Colon (tissue), 2 donors: ENCODE results near the gene DOCK1.
"Not testable (repeated sequence)": the region's sequence is repeated elsewhere in the genome, so short reads cannot be mapped to it uniquely, and the experiment has no call there.

ENCODE experiments used
- FAIRE-seq: peaks from 2 replicates; lab custom pipeline; 2012; peaks lifted over from hg19 to GRCh38; lab: Jason Lieb, UNC
- donor health status: control.
- donor health status: control.

DOCK1 gene

DNA sequence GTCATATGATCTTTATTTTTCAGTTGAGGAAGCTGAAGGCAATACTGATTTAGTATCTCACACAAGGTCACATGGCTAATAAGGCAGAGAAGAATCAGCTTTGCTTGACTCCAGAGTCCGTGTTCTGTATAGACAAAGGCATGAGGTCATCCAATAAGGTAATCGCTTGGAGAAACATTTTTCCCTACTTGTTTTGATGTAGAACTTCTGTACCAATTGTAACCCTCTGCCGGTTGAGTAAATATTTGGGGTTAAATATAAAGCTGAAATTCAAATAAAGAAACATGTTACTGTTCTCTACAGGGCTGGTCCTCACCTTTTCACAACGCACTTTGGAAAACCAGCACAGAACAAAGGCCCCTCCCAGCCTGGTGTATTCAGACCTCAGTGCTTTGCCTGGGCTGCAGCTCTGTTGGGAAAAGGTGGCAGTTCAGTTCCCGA, 374.1 kb downstream of the DOCK1 start:
- no peak for FAIRE-seq

DNA sequence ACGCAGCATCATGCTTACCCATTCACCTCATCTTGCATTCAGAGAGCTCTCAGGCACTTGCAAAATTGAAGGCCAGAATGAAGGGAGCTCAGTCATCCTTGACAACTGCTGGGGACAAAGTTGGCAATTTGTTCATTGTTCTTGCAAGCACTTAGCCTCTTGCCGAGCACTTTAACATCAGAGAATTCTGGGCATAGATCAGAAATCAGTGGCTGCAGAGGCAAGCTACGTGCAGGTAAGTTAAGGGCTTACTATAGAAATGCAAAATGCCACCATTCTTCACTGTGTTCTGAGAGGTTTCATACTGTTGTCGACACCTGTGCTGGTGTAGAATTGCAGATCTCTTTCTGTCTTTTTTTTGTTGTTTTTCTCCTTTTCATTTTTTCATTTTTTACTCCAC, 375.2 kb downstream of the DOCK1 start:
- no peak for FAIRE-seq

DNA sequence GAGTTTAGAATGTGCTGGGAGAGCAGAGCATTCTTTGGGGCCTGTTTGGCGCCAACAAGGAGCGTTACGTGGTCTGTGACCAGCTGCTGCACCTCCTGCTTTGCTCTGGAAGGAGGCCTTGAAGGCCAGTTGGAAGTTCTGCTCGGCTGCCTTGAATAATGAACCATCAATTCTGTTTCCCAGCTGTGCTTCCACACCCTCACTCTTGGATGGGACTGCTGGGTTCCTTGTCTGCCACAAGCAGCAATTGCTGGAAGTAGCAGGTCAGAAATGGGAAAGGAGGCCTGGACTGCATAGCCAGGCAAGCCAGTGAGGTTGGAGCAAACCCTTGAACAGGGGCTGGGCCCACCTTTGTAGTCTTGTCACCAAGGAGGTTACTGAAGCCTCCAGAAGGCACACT, 377.8 kb downstream of the DOCK1 start:
- no peak for FAIRE-seq

DNA sequence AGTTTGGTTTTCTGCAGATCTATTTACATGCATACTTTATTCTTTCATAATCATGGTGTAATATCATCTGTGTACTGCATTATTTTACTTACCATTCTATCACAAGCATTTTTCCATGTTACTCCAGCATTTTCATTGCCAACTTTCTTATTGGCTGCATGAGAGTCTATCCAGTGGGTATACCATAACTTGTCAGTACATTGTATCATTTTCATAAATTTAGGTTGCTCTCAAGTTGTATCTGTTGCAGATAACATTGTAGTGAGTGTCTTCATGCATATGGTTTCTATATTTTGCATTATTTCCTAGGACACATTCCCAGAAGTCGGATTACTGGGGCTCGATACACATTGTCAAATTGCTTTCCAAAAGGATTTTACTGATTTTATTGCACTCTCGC, 378.3 kb downstream of the DOCK1 start:
- no peak for FAIRE-seq

DNA sequence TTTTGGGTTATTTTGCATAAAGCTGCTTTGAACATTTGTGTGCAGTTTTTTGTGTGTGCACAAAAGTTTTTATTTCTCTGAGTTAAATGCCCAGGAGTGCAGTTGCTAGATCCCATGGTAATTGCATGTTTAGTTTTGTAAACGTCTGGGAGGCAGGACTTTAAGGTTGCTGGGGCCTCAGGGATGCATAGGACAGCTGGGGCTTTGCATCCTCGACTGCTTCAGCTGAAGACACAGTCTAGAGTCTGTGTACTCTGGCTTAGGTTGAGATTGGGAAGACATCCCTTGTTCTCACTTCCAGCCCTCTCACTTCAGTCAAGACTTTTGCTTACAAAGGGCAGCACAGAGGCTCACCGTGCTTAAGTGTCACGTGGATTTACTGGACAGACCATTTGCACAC, 385.6 kb downstream of the DOCK1 start:
- no peak for FAIRE-seq

DNA sequence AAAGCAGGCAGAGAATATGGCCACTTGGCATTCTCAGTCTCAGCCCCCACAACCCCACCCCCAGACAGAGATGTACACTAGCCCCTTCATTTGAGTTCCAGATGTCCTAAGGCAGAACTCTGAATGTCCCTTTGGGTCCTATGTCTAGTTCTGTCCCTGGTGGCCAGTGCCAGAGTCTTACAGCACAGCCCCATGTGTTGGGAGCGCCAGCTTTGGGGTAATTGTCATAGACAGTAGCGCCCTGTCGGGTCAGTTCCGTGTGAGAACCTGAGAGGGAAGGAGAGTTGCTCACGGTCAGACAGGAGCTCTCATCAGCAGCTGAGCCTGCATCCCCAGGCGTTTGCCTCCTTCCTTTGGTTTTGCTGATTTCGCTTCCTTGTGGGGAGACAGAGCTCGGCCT, 386.1 kb downstream of the DOCK1 start:
- FAIRE-seq: no peak

DNA sequence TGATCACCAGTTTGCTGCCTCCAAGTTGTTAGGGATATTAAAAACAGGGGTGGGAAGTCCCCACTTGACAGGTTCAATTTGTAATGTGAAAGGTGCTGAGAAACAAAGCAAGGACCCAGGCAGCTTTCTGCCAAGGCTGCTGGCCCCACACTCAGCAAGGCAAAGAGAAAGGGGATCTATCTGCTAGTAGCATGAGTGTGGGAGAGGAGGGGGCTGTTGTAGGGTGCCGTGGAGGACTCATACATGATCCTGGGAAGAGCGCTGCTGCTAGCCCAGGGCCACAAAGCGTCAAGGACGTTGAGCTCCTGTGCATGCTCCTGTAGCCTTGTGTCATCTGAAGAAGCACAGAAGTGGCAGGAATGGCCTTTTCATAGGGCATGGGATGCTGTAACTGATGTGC, 387.7 kb downstream of the DOCK1 start:
- FAIRE-seq: no peak

DNA sequence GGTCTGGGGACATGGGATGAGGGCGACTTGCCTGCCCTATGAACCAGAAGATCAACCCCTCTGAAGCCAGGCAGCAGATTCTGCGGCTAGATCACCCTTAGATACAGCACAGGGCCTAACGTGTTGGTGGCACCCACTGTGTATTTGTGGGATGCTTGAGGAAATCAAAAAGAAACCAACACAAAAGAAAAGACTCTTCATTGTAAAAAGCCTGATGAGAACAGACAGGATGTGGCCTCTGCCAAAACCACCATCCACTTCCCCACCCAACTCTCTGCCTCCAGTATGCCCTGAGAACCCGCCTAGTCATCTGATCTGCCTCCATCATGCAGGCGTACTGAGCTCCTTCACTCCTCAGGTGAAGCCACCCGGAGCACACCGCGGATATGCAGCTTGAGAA, 388.4 kb downstream of the DOCK1 start:
- FAIRE-seq: no peak

DNA sequence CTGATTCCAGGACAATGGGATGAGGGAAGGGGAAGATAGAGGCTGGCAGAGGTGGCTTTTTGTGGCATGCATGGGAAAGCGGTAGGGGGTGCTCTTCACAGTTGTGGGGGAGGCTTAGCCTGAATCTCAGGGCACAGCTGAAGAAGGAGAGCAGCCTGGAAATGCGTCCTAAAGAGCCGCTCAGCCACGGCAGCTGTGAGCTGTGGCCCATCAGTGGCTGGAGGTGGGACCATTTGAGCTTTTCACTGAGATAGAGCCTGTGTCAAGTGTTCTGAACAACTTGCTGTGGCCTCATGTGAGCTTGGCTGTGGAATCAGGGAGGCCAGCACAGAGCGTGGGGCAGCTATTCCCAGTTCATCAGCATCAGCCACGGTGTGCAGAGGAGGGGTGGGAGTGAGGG, 391.5 kb downstream of the DOCK1 start:
- no peak for FAIRE-seq

DNA sequence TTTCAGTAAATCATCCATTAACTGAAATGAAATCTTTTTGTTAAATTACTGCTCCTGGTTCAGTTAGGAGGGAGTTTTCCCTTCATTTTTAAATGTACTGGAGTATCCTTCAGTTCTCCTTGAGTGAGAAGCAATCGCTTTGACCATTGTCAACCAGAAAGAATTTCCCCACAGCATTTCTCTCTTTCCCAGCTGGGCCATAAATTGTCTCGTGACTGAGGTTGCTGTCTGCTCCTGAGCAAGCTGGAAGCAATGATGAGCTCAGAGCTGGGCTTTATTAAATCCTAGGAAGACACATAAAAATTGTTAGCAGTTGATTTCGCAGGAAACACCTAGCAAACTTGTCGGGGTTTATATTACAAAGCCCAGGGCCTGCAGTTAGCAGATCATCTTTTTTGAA, 393.2 kb downstream of the DOCK1 start:
- FAIRE-seq: no peak

DNA sequence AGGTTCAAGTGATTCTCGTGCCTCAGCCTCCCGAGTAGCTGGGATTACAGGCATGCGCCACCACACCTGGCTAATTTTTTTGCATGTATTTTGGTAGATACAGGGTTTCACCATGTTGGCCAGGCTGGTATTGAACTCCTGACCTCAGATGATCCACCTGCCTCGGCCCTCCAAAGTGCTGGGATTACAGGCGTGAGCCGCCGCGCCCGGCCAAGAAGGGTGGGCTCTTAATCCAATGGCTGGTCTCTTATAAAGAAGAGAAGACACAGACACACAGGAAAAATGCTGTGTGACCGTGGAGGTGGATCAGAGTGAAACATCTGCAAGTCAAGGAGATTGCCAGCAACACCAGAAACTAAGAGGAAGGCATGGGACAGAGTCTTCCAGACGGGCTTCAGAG, 394.0 kb downstream of the DOCK1 start:
- FAIRE-seq: not testable (repeated sequence)

DNA sequence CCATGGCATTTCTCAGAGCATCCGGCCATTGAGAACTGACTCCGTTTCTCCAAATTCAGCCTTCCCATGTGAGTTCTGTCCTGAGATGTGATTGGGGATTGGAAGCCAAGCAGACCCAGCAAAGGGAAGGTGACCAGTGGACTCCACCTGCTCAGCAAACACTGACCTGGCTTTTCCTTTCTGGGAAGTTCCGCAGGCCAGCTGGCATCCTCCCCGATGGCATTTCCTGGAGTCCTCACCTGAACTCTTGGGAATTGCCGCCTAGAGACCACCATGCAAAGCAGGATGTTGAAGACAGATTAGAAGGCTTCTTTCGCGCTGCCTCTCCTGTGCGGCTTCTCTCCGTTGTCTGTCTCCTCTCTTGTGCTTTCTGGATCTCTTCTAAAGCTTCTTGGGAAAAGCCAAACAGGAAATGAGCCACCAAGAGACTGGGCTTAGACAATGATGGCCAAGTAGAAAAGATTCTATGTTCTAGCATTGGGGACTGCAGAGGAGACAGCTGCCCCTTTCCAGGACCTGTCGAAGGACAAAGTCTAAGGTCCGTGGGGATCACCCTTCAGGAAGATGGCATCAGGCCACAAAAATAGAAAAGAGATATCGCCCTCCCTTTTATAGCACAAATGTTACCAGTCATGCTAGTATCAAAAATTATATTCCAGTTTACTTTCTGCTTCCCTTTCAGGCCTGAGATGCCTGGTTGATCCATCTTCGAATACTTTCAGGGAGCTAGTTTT, 394.9 kb downstream of the DOCK1 start:
- FAIRE-seq: no peak

DNA sequence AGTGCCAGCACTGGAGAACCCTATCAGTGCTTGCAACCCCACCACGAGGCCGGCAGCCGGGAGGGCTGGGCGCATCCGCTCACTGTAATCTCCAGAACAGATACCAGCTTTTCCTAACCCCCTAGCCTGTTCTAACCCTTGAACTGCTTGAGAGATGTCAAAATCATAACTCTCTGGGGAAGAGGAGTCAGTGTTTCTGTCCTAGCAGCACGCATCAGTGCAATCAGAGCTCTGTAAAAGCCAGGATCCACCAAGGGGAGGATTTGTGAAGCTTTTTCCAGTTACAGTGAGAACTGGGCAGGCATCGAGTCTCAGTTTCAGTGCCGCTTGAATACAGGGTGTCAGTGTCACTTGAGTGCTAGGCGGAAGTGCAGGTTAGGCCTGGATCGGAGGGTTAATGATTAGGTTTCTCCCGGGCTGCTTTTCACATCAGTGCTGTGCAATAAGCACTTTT, 395.7 kb downstream of the DOCK1 start:
- FAIRE-seq: no peak

DNA sequence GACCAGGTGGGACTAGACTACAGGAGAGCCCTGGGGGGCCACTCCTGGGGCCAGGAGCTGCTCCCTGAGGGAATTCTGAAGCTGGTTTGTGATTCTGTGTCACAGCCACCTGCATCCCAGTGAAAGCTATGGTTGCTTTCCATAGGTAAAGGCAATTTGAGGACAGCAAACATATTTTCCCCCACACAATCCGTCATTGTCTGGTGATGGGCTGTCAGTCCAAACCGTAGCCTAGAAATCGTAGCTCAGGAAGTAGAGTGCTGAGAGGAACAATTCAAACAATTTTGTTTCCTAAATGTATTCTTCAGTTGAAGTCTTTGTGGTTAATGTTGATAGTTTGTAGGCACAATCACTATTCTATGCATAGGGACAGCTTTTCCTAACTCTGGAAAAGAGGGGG, 397.1 kb downstream of the DOCK1 start:
- no peak for FAIRE-seq

DNA sequence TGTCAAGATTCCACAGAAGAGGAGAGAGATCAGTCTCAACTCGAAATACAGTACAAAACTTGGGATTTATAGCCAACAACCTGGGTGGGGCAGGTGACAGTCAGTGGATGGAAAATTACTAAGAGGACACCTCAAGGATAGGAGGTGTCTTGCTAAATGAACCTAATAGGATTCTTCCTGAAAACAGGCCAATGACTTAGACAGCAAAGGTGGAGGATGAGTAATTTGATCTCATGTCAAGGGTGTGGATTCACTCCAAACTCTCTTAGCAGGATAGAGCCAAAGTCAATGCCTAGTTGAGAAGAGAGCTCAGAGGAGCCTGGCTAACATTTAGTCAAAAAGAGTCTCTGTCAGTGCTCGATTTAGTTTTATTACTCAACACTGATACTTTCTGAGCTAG, 397.9 kb downstream of the DOCK1 start:
- FAIRE-seq: no peak

DNA sequence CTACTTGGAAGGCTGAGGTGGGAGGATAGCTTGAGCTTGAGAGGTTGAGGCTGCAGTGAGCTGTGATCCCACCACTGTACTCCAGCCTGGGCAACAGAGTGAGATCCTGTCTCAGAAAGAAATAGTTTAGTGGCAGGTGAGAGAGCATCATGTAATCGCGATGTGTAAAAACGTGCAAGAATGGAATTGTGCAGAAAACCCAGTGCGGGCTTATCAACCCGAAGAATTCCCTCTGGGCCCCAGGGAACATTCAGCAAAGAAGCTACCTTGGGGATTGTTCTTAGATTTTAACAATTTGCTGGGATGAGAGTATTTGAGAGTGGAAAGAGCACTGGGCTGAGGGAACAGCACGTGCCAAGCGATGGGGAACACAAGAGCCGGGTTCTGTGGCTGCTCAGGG, 398.5 kb downstream of the DOCK1 start:
- FAIRE-seq: no peak

DNA sequence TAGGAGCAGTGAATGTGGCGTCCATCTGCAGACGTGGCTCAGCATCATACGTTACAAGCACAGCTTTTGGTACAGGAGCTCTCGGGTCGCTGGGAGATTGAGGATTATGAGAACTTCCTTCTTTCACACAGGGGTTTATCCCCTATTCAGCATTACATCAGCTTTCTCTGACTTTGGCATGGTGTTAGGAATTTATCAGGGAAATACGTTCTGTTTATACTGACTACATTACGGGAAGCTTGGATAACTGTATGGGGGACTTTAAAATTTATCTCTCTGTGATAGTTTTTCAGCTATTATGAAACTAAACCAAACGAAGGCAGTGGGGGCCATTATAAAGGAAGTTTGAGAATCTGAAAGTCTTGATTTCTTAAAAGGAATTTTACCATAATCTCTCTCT, 401.3 kb downstream of the DOCK1 start:
- FAIRE-seq: no peak

DNA sequence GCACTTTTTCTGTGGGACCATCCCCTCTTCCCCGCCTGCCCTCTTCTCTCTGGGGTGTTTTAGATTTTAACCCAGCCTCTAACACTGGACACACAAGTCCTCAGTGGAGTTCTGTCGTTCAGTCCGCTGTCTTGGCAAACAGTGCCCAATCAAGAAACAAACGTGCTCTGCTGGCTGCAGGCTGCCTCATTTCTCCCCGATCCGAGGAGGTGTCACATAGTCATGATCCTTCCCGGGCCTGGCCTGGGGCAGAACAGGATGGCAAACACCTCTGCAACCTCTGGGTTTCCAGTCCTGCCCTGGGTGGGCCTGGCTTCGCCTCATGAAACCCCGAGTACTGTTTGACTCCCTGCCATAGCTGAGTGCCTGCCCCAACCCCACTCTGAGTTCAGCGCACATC, 402.1 kb downstream of the DOCK1 start:
- no peak for FAIRE-seq

DNA sequence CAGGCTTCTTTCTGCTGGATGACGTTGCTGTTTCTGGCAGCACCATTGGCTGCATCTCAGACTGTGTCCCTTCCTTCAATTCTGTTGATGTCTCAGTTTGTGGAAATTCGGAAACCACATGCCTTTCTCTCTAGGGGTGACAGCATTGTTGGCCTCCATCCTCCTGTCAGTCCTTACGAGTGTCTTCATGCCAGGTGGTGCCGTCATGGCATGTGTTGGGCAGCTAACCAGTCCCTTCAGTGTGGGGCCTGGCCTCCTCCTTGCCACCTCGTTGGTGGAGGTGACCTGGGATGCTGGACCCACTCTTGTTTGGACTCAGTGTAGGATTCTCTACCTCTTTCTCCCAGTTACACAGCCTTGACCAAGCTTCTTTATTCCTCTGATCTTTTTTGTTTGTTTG, 402.8 kb downstream of the DOCK1 start:
- no peak for FAIRE-seq

DNA sequence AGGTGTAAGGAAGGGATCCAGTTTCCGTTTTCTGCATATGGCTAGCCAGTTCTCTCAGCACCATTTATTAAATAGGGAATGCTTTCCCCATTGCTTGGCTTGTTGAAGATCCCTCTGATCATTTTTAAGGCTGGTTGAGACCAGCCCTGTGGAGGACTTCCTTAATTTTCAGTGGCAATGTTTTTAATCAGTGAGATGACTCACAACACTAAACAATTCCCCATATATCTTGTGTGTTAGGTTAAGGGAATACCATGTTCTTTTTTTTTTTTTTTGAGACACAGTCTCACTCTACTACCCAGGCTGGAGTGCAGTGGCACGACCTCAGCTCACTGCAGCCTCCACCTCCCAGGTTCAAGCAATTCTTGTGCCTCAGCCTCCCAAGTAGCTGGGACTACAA, 404.4 kb downstream of the DOCK1 start:
- not testable (repeated sequence) for FAIRE-seq

DNA sequence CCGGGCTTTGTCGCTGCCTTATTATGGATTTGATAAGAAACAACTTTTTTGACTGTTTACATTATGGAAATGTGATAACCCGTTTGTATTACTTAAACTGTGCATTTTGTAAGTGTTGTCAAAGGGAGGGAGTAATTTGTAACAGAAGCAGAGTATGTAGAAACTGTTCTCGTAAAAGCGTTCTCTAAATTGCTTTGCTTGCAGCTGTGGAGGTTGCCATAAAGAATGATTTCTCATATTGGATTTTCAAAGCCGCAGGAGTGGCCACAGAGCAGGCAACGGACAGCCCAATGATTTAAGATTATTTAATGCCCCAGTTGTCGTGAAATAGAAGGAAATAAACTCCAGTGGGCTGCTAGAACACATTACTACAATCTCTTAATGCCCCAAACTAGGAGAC, 405.2 kb downstream of the DOCK1 start:
- FAIRE-seq: no peak

DNA sequence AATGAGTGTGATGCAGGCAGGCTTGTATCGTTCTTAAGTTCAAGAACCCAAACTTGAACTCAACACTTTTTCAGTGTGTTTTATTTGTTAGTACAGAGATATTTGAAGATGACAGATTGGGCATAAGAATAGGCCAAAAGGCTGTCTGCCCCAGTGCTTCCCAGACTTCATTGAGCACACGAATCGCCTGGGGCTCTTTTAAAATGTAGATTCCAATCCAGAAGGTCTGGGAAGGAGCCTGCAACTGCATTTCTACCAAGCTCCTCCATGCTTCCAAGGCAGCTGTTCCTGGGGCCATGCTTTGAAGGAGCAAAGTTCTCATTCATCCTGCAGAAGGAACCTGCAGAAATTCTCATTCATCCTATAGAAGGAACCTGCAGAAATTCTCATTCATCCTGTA, 405.7 kb downstream of the DOCK1 start:
- FAIRE-seq: no peak

DNA sequence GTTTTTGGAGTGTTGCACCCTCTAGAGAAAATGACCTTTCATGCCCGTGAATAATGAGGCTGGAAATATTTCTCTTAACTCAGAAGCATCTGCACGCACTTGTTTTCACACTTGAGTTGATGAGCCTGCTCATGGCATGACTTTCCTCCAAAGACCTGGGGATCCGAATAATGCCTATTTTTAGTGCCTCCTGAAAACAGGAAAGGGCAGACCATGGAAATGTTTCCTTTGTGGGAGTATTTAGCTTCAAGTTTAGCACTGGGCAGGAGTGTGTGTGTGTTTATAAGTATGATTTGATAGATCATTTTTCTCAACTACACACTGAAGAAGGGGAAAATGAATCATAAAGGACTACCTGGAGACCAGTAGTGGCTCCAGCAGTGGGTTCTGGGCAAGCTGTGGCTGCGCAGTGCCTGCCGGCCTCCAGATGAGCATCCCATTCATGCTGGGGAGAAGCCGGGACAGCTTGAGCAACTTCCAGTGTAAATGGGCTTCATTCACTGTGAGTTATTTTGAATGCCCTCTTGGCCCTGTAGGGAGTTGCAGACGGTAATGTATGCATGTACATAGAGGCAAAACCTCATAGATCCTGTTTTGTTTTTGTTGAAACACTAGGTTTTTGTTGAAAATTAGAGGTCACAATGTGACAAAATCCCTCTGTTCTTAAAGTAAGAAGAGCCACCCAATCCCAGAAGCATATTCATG, 408.9 kb downstream of the DOCK1 start:
- FAIRE-seq: no peak

DNA sequence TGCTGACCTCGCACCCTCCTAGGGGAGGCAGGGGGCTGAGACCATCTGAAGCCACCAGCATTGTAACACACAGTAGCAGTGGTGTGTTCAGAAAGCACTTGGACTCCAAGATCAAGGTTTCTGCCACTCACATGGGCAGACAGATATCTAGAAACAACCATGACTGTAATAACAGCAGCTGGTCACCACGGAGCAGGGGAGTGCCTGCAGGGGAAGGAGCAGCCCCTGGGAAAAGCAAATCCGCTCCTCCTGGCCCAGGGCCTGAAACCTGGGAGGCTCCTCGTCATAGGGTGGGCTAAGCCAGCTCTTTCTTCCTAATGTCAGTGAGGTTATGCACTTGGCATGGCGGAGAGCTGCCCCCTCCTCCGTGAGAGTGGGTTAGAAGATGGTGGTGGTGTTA, 409.6 kb downstream of the DOCK1 start:
- no peak for FAIRE-seq
